HEK293T (cell line): Measurements from ENCODE around the gene CRLF1.

ENCODE experiments used
- CTCF ChIA-PET: fragments of 350-600 bp; formaldehyde crosslinking; extraction: SDS; loops from one replicate; lab custom pipeline; 2021; ENCODE audit warnings: antibody characterized with exemption, inconsistent platforms; lab: Yijun Ruan, JAX
- POLR2A ChIA-PET: fragments of 350-600 bp; formaldehyde crosslinking; extraction: SDS; loops from one replicate; lab custom pipeline; 2020; ENCODE audit warnings: antibody characterized with exemption, inconsistent platforms; lab: Yijun Ruan, JAX
- DNase-seq: peaks from one replicate; pipeline ENCODE4 v3.0.0; 2012; ENCODE audit warnings: mixed read lengths; ENCODE audit errors: extremely low spot score
- ARNT ChIP-seq: fragments of 450-650 bp; IDR thresholded peaks from 2 replicates; pipeline ENCODE4 v1.6.1; 2017; ENCODE audit warnings: mild to moderate bottlenecking
- BHLHE40 ChIP-seq: fragments of 450-650 bp; IDR thresholded peaks from 2 replicates; pipeline ENCODE4 v1.6.1; 2016; ENCODE audit warnings: mild to moderate bottlenecking, moderate library complexity, borderline replicate concordance
- CTBP1 ChIP-seq: fragments of 450-650 bp; IDR thresholded peaks from 2 replicates; pipeline ENCODE4 v1.6.1; 2016; ENCODE audit warnings: borderline replicate concordance
- ELF4 ChIP-seq: fragments of 450-650 bp; IDR thresholded peaks from 2 replicates; pipeline ENCODE4 v1.6.1; 2017; ENCODE audit warnings: antibody characterized with exemption
- FOXA1 ChIP-seq: fragments of 450-650 bp; IDR thresholded peaks from 2 replicates; pipeline ENCODE4 v1.6.1; 2016; ENCODE audit warnings: mild to moderate bottlenecking
- FOXK2 ChIP-seq: fragments of 450-650 bp; IDR thresholded peaks from 2 replicates; pipeline ENCODE4 v1.6.1; 2016; ENCODE audit warnings: mild to moderate bottlenecking
- FOXM1 ChIP-seq: fragments of 450-650 bp; IDR thresholded peaks from 2 replicates; pipeline ENCODE4 v1.6.1; 2017; ENCODE audit warnings: mild to moderate bottlenecking, borderline replicate concordance
- HDGF ChIP-seq: fragments of 450-650 bp; IDR thresholded peaks from 2 replicates; pipeline ENCODE4 v1.6.1; 2017; ENCODE audit warnings: antibody characterized with exemption, borderline replicate concordance
- L3MBTL2 ChIP-seq: fragments of 450-650 bp; conservative IDR thresholded peaks from 2 replicates; pipeline ENCODE4 v1.6.1; 2016; ENCODE audit warnings: mild to moderate bottlenecking
- LEF1 ChIP-seq: fragments of 450-650 bp; IDR thresholded peaks from 2 replicates; pipeline ENCODE4 v1.6.1; 2017; ENCODE audit warnings: mild to moderate bottlenecking, borderline replicate concordance
- NFRKB ChIP-seq: fragments of 450-650 bp; IDR thresholded peaks from 2 replicates; pipeline ENCODE4 v1.6.1; 2016; ENCODE audit warnings: mild to moderate bottlenecking, moderate library complexity
- PKNOX1 ChIP-seq: fragments of 450-650 bp; IDR thresholded peaks from 2 replicates; pipeline ENCODE4 v1.6.1; 2016
- SP1 ChIP-seq: fragments of 450-650 bp; IDR thresholded peaks from 2 replicates; pipeline ENCODE4 v1.6.1; 2017
- SUZ12 ChIP-seq: fragments of 450-650 bp; IDR thresholded peaks from 2 replicates; pipeline ENCODE4 v1.6.1; 2016; ENCODE audit warnings: mild to moderate bottlenecking
- TARDBP ChIP-seq: fragments of 450-650 bp; IDR thresholded peaks from 2 replicates; pipeline ENCODE4 v1.6.1; 2016
- ZNF384 ChIP-seq: fragments of 450-650 bp; IDR thresholded peaks from 2 replicates; pipeline ENCODE4 v1.6.1; 2016

CRLF1 gene

GRCh38 chr19:18591735-18592385 lies 14.7 kb downstream of the CRLF1 start:
- CTCF ChIA-PET = no interaction called here

GRCh38 chr19:18590273-18591272 lies 16.0 kb downstream of the CRLF1 start:
- ChIA-PET POLR2A (interaction anchor here (3.2 to 5.0 kb wide), 2 partner anchors 18 to 33 kb away, joined by 26 to 43 read pairs; partner anchors contain the start of genes KXD1 and UBA52), CTCF (interaction anchor here (0.6 to 3.6 kb wide), 4 partner anchors 18 to 198 kb away, joined by 3 to 16 read pairs (median 4); partner anchors contain the start of gene UBA52)
- TF ChIP-seq L3MBTL2 (peak; percentile 36; the same call in 1 of the 2 replicates), ELF4 (no peak)
- DNase-seq = peak; percentile 82

More at GRCh38 chr19:18591735-18592385, 14.7 kb downstream of the CRLF1 start:
- DNase-seq = no peak
- POLR2A ChIA-PET = interaction anchor here (5.0 kb wide), 1 partner anchor 20 kb away, joined by 43 read pairs; the partner anchor contains the start of gene UBA52
- no peak for TF ChIP-seq SP1
- no peak for TF ChIP-seq L3MBTL2
- TF ChIP-seq LEF1 = no peak
- TF ChIP-seq PKNOX1 = no peak
- no peak for TF ChIP-seq HDGF
- no peak for TF ChIP-seq SUZ12

- CTCF ChIA-PET = interaction anchor here (0.6 to 3.6 kb wide), 10 partner anchors 9 to 255 kb away, joined by 3 to 16 read pairs (median 5); partner anchors contain the start of gene UBA52
- POLR2A ChIA-PET = interaction anchor here (0.7 to 5.0 kb wide), 17 partner anchors 9 to 329 kb away, joined by 3 to 43 read pairs (median 4); partner anchors contain the start of genes COPE, DDX49, ELL and KXD1
- TF ChIP-seq L3MBTL2 = peak; percentile 94
- no peak for TF ChIP-seq SP1
- TF ChIP-seq FOXA1 = no peak
- TF ChIP-seq ARNT = no peak
- no peak for TF ChIP-seq TARDBP
- no peak for TF ChIP-seq FOXM1
- no peak for TF ChIP-seq PKNOX1
- TF ChIP-seq NFRKB = no peak
- TF ChIP-seq SUZ12 = no peak
- no peak for TF ChIP-seq LEF1
- peak; percentile 93 for TF ChIP-seq ZNF384
- no peak for TF ChIP-seq CTBP1
- no peak for TF ChIP-seq FOXK2
- TF ChIP-seq HDGF = no peak
- no peak for TF ChIP-seq BHLHE40
- no peak for TF ChIP-seq ELF4
- peak; percentile 68 for DNase-seq
Observed at GRCh38 chr19:18589380-18590272, 17.0 kb downstream of the CRLF1 start.

- TF ChIP-seq FOXM1 (peak; percentile 88), ELF4 (no peak)
- ChIA-PET CTCF (interaction anchor here (0.5 to 3.6 kb wide), 13 partner anchors 9 to 258 kb away, joined by 3 to 16 read pairs (median 5); partner anchors contain the start of gene UBA52), POLR2A (interaction anchor here (0.7 to 5.0 kb wide), 18 partner anchors 8 to 330 kb away, joined by 3 to 43 read pairs (median 4); partner anchors contain the start of genes COPE, DDX49, ELL and KXD1)
- DNase-seq = peak; percentile 77
Observed at GRCh38 chr19:18588611-18589379, 17.8 kb downstream of the CRLF1 start, which contains the start of gene REX1BD. Gene REX1BD (plus strand): TSS chr19:18588798. CDS start chr19:18588802, 4 bp downstream.

GRCh38 chr19:18587962-18588610 lies 18.5 kb downstream of the CRLF1 start:
- ChIA-PET CTCF (interaction anchor here (0.6 to 3.6 kb wide), 6 partner anchors 16 to 259 kb away, joined by 4 to 16 read pairs (median 5); partner anchors contain the start of gene UBA52), POLR2A (interaction anchor here (0.9 to 5.0 kb wide), 9 partner anchors 9 to 253 kb away, joined by 3 to 43 read pairs (median 5); partner anchors contain the start of genes KXD1, UBA52 and UPF1)
- TF ChIP-seq LEF1 (no peak), L3MBTL2 (peak; percentile 33), HDGF (no peak)
- no peak for DNase-seq
